ENCODE measurements around the gene WDFY4. TPM values are rescaled to one million over a fixed set of nuclear protein-coding genes. Genes with fewer than 3 reads are reported as not detected.

WDFY4 gene
- total and polyA plus RNA-seq, 9 of the 15 experiments (the other 6 are each of a cell fraction or from before 2014, with no cell fraction given) = 0.01 to 0.02 (median 0.01) TPM; not detected in 6

DNA sequence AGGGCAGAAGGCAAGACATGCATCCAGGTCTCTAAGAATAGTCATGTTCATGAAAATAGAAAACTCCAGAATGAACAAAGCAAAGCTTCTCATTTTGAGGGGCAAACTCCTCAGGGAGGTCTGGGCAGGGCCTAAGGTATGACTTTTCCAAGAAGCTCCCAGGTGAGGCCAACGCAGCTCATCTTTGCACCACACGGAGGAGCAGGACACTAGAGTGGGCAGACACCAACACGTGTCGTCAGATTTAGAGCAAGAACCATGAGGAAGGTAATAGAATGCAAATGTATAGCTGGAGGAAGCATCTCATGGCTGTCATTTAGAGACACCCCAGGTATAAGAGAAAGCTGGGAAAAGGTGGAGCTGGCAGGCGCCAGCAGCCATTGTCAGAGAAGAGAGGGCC lies 95.7 kb downstream of the WDFY4 start:
- peaks cover 0 to 21% of the 10 kb centered on the region in 2 experiments; a peak in 3 of 5 replicates for H3K27me3 ChIP-seq (ENCODE audit: control insufficient read depth in 2 of 2, insufficient read depth in 2 of 2, low read length in 2 of 2)
- POLR2A ChIA-PET = interaction anchor here (1.1 kb wide), 1 partner anchor 9 kb away, joined by 4 read pairs; no protein-coding TSS in a partner anchor
- no peaks in the 10 kb centered on the region for H3K9me3 ChIP-seq (replicated peaks; ENCODE audit: control insufficient read depth, insufficient read depth, low read depth, low read length)
- intact Hi-C loops (cut with micrococcal nuclease) = no loop called here
- no peaks in the 10 kb centered on the region for H4K20me1 ChIP-seq (replicated peaks; ENCODE audit: control insufficient read depth, insufficient read depth, low read length)
- CTCF ChIA-PET (ENCODE audit: low intra/inter-chr PET ratio) = no interaction called here
- WGBS (ENCODE audit: insufficient coverage, low coverage, missing lambda C conversion rate) = 0% methylated on average over 5 of the region's 5 CpGs
- DNase-seq (ENCODE audit: extremely low read depth in 1 of 4, low spot score in 3 of 4) (no peak), FAIRE-seq (no peak), ATAC-seq (no peak)
- H3K27ac ChIP-seq (ENCODE audit: extremely low read depth, low read depth, low read length) = no peak overlapping the region
- H3K4me1 ChIP-seq (replicated peaks in 1 of 2; ENCODE audit: control insufficient read depth in 2 of 2, insufficient read depth in 2 of 2, low read length in 2 of 2) = peaks cover 0 to 8% of the 10 kb centered on the region in 2 experiments; a peak in 3 of 5 replicates
- no peak overlapping the region for H3K9ac ChIP-seq (ENCODE audit: insufficient read depth in 1 of 2, low read depth in 2 of 2, low read length in 2 of 2)
- no peaks in the 10 kb centered on the region for H3K36me3 ChIP-seq (ENCODE audit: control insufficient read depth, insufficient read depth, low read length)
- in situ Hi-C loops (cut with MboI) = no loop called here
- H3K9me1 ChIP-seq (ENCODE audit: control insufficient read depth, insufficient read depth, low read length) = no peaks in the 10 kb centered on the region
- H2AFZ ChIP-seq (ENCODE audit: low read depth, low read length) = no peak overlapping the region
- H3K79me2 ChIP-seq (ENCODE audit: control insufficient read depth, insufficient read depth, low read length) = no peaks in the 10 kb centered on the region
- H3K4me3 ChIP-seq = no peak overlapping the region
- no peak for TF ChIP-seq PURB (CRISPR knock-in tag; IDR thresholded peaks at IDR 0.05; ENCODE audit: low read depth)
- no peak for TF ChIP-seq ERF (CRISPR knock-in tag; IDR thresholded peaks at IDR 0.05)
- TF ChIP-seq CEBPB (tag; IDR thresholded peaks at IDR 0.05) = no peak
- TF ChIP-seq, protein P1, sequence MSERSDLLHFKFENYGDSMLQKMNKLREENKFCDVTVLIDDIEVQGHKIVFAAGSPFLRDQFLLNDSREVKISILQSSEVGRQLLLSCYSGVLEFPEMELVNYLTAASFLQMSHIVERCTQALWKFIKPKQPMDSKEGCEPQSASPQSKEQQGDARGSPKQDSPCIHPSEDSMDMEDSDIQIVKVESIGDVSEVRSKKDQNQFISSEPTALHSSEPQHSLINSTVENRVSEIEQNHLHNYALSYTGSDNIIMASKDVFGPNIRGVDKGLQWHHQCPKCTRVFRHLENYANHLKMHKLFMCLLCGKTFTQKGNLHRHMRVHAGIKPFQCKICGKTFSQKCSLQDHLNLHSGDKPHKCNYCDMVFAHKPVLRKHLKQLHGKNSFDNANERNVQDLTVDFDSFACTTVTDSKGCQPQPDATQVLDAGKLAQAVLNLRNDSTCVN (CRISPR knock-in tag; IDR thresholded peaks at IDR 0.05) = no peak
- TF ChIP-seq POLR2B (IDR thresholded peaks at IDR 0.05; ENCODE audit: low read depth, partially characterized antibody) = no peak
- TF ChIP-seq CBX2 (IDR thresholded peaks at IDR 0.05; ENCODE audit: insufficient read depth, low read length, poor library complexity, severe bottlenecking) = no peak
- no peak for TF ChIP-seq ZNF644 (tag; IDR thresholded peaks at IDR 0.05; ENCODE audit: low read depth)
- BruUV-seq (replicated peaks) = no TSS peak
- H3K4me2 ChIP-seq (ENCODE audit: insufficient read depth, low read length) = no peak overlapping the region
